HG02981 (cell line): ENCODE measurements around the gene ERC1.

Source experiments
- ATAC-seq: cut with Tn5 transposase; IDR thresholded peaks from one replicate; pipeline ENCODE4 v1.9.1; 2021; ENCODE audit warnings: mild to moderate bottlenecking, moderate library complexity; ENCODE audit not compliant: unreplicated experiment

ERC1 gene

DNA sequence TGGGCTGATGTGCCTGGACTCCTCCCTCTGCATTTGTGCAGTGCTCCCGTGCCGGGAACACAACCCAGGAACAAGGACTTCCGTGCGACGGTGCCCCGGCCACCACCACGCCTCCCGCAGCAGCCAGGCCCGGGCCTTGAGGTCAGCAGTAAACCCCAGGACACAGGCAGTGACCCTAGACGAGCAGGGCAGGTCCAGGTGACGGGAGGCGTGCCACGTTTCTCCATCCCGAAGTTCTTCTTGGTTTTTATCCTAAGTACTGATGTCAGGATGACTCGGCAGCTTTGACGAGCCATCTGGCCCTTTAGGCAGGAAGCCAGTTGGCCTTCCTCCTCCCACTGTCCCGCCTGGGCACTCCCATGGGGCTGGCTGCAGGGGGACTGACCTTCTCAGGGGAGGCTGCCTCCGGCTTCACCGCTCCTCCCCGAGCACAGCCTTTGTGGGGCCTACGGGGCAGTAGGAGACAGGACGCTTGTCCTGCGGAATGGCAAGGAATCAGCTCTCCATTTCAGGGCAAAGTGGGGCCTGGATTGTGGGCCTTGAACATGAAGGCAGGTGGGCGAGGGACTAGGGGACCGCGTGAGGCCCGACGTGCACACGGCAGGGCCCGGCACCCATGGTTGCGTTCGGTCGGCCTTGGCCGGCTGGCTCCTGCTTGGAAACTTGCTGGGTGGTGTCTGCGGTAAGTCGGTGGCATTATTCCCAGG is 509.2 kb downstream of the ERC1 start:
- no peak for ATAC-seq

DNA sequence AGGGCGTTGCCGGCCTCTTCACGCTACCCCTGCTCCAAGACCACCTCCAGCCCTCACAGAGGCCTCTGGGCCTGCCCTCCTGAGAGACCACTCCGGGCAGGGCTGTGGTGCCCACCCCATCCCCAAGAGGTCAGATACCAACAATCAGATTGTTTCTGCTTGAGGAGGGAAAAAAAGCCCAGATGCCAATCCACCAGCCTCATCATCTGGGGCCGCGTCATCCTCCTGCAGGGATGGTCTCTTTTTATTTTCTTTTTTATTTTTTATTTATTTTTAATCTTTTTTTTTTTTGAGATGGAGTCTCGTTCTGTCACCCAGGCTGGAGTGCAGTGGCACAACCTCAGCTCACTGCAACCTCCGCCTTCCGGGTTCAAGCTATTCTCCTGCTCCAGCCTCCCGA is 510.0 kb downstream of the ERC1 start:
- ATAC-seq = no peak

DNA sequence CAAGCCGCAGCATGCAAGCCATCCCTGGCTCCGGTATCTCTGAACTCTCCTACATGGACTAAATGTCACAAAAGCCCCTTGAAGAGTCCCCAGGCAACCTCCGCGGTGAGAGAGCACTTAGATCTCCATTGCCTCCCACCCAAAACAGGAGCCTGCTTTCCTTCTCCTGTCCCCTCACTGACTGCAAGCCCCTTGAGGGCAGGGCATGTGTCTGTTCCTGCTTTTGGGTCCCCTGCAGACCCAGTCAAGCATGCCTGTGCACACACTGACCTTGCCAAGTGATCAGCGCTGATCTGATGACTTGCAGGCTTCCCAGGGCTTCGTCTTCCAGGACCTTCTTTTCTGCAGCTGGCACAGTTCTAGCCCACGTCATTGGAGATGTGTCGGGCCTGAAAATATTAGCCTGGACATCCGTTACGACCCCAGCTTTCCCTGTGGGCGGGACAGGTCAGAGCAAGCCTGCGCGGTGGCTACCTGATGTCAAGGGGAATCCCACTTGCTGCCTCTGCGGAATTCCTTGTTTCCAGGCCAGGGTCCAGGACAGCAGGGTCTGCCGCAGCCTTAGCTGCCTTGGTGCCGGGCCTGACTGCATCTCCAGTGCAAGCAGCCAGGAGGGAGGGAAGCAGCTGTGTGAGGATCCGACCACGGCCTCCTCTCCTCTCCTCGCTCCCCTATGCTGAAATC is 510.8 kb downstream of the ERC1 start:
- ATAC-seq = no peak

DNA sequence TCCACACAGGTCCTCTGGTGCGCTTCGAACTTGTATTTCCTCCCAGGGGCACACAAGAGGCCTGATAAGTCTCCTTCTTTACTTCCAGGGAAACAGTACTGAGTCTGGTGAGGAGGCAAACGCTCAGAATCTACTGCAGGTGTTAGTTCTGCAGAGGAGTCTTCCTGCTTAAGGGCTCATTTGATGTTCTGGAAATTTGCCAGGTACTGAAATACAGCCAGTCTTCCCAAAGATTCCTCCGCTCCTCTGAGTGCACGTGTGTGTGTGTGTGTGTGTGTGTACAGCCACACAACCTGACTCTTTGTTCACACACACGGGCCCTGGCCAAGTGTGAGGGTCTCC is 511.3 kb downstream of the ERC1 start:
- ATAC-seq = no peak

DNA sequence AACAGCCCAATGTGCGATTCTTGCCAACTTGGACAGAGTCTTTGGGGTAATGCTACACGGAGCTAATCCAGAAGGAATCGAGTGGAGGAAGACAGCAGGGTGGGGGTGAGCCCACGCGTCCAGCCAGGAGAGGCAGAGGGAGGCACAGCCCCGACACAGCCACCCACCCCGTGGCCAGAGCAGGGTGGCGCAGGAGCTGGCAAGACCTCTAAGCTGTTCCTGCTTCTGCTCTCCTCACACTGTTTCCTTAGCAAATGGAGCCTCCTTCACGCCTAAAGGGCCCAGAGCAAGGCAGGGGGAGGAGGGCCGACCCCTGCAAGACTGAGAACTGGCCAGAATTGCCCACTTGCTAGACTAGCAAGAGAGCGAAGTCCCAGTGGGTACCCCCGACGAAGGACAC is 511.8 kb downstream of the ERC1 start:
- ATAC-seq = no peak

DNA sequence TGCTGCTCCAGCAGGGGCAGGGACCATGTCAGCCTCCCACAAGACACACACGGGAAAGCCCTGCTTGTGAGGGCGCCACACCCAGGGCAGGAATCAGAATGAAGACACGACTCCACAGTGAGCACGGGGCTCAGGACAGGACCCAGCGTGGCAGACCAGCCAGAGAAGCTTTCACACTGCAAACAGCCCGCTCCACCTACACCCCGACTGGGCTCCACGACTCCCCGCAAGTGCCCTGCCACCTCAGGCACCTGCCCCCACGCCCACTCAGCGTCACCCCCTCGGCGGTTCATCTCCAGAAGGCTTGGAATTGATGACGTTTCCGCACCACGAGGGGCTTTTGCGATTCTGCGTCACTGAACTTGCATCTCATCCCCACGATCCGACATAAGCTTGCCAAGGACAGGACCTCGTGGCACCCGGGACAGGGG is 512.3 kb downstream of the ERC1 start:
- no peak for ATAC-seq

DNA sequence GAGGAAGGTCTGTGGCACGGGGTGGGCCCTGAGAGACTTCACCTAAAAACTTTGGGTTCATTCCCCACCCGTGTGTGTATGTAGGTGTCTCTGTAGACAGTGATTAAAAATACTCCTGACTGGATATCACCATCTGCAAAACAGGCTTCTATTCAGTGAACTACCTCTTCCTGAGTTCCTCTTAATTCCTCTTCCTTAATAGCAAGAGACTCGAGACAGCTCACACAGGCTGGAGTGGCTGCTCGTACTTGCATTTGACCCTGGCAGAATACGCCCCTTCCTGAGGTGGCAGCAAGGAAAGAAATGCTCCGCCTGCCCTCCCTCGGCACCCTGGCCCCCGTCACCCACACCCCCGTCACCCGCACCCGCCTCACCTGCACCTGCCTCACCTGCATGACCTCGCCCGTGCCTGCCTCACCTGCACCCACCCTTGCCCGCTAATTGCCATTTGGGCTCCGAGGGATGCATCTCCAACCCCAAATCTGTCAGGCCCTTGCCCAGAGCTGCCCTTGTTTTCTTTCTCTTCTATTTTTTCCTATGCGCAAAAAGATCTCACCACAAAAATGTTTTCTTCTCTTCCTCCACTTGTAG is 513.4 kb downstream of the ERC1 start:
- no peak for ATAC-seq

DNA sequence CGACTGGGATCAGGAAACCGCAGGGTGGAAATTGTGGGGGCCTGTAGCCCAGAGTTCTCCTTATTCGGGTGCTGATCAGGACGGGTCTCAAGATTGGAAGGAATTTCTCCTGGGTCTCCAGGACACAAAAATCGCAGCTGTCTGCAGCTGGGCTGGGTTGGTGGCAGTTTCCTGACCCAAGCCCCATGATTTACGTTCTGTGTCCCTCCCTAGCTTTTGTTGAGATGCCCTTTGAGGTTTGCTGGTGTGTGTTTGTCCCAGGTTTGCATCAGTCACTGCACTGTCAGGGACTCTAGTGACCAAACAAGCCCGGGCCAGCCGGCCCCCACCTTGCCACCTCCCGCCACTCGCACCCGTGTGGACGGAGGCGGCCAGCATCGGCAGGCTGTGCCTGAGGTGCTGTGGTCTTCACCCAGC is 513.9 kb downstream of the ERC1 start:
- ATAC-seq = no peak

DNA sequence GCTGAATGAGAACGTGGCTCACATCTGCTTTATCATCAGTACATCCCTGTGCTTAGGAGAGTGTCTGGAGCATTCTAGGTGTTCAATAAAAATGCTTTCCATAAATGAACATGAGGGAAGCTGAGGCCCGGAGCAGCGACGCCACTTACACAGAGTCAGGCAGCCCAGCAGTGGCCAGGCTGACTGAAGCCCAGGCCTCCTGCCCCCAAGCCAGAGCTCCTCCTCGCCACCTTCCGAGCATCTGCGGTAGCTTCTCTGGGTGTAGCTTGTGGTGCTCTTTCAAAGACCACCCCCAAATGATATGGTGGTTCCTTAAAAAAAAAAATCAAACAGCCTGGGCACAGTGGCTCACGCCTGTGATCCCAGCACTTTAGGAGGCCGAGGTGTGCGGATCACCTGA is 514.6 kb downstream of the ERC1 start:
- no peak for ATAC-seq

DNA sequence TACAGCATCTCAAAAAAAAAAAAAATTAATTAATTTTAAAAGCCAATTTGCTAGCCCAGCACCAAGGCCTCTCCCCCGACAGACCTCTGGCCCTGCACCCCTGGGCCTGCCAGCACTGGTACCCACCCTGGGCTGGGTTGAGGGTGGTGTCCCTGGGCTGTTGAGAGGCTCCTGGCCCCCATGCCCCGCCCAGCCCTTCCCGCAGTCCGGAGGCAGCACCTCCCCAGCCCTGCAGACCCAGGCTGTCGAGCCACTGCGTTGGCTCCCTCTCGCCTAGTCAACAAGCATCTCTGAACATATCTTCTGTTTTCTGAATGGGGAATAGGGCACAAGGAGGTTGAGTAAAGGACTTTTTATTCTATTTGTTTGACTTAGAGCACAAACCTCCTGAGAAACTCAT is 516.3 kb downstream of the ERC1 start:
- ATAC-seq = no peak

DNA sequence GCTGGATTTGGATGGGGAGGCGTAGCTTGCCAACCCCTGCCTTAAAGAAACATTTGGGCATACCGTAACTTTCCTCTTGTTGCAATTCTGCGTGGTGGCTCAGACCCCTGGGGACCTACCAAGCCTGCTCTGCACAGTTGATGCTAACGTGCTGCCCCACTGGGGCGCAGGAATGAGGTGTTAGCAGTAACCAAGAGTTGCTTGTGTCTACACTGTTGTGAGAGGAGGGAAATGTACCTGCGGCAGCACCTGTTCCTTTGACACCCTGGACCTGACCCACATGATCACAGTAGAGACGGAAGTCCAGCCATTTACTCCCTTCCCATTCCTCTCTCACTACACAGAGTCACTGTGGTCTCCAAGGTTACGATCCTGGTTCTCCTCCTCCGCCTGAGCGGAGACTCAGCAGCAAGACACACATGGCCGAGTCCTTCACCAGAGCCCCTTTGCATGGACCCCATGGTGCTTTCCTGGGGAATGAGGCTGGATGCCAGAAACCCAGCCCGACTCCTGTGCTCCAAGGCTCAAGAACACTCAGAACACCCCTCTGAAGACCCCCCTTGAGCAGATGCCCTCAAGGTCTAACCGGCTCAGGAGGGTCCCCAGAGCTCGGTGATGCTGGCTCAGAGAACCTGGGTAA is 518.5 kb downstream of the ERC1 start:
- no peak for ATAC-seq

DNA sequence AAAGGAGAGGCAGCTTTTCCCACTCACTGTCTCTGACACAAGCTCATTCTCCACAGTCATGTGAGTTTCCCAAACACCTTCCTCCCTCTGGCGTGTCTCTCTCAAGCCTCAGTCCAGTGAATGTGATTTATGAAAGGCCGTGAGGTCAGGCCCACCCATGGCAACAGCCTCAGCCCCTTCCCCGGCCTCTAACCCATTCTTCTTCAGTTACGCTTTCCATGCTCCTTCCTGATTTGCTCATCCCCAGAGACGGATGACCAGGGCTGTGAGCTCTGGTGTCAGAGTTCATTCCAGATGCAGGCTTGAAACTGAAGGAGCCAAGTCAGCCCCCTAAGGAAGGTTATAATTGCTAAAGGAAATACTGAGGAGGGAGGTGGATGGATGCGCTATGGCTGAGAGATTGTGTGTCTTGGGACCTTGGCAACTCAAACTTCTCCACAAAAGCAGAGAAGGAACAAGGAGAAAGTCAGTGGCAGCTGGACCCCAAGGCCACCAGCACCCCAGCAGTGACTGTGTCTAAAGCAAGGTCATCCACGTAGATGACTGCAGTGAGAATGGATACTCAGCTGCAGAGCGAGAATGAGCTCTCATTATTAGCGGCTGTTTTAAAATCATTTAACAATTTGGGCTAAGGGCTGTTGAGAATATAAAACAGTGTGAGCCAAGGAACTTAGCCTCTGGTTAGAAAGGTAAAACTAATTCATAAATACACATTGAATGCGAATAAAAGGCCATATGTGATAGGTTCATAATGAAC is 519.2 kb downstream of the ERC1 start:
- ATAC-seq = no peak

DNA sequence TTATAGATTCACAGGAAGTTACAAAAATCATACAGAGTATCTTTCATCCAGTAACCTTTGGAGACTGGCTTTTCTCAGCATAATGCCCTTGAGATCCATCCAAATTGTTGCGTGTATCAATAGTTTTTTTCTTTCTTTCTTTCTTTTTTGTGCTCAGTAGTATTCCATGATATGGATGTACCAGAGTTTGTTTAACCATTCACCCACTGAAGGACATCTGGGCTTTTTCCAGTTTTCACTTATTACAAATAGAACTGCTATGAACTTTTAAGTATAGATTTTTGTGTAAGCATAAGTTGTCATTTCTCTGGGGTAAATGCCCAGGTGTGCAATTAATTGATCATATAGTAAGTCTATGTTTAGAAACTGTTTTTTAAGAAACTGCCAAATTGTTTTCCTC is 524.0 kb downstream of the ERC1 start:
- no peak for ATAC-seq

DNA sequence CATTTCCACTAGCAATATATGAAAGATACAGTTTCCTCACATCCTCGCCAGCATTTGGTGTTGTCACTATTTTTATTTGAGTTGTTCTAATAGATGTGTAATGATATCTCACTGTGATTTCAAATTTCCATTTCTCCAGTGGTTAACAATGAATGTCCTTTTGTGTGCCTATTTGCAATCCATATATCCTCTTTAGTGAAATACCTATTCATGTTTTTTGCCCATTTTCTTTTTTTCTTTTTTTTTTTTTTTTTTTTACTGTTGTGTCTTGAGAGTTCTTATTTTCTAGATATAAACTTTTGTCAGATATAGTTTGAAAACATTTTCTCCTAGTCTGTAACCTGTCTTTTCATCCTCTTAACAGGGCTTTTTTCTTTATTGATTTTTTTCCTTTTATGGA is 524.4 kb downstream of the ERC1 start:
- ATAC-seq = no peak

DNA sequence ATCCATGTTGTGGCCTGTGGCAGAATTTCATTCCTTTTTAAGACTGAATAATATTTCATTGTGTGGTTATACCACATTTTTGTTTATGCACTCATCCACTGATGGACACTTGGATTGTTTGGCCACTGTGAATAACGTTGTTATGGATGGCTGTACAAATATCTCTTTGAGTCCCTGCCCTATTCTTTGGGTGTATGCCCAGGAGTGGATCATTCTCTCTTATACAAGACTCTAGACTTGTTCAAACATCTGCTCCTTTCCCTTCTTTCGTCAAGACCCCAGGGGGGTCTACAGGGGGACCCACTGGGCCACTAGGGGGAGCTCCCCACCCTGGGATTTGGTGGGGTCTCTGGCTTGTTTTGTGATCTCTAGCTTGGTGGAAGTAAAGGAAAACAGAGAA is 526.0 kb downstream of the ERC1 start:
- no peak for ATAC-seq

DNA sequence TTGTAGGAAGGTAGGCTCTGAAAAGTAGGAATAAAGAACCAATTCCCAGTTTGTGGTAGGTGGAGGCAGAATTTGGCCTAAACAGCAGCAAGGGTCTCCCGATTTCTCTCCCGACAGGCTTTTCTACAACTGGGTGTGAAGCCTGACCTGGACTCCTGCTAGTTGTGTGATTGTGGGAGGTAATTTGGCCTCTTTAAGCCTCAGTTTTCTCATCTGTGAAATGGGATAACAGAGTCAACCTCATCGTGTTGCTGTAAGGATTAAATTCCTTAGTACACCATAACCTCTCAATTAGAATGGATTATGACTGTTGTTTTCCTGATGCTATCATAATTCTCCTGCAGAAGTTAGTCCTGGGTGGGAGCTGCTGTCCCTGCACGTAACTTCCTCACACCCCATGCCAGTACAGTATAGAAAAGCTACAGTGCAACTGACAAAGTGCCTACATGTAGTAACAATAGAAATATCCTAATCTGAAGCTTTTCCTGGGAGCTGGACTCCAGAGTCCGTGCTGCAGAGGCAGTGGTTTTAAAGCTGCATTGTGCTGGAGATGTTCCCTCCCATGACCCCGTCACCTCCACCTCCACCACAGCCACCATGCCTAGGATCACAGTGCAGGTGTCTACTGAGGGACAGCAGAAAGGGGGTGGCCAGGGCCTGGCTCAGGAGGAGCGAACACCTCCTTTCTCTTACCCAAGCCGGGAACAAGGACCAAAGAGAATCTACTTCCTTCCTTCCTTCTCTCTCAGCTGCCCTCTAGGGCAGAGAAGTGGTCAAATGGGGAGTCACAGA is 526.9 kb downstream of the ERC1 start:
- ATAC-seq = no peak

DNA sequence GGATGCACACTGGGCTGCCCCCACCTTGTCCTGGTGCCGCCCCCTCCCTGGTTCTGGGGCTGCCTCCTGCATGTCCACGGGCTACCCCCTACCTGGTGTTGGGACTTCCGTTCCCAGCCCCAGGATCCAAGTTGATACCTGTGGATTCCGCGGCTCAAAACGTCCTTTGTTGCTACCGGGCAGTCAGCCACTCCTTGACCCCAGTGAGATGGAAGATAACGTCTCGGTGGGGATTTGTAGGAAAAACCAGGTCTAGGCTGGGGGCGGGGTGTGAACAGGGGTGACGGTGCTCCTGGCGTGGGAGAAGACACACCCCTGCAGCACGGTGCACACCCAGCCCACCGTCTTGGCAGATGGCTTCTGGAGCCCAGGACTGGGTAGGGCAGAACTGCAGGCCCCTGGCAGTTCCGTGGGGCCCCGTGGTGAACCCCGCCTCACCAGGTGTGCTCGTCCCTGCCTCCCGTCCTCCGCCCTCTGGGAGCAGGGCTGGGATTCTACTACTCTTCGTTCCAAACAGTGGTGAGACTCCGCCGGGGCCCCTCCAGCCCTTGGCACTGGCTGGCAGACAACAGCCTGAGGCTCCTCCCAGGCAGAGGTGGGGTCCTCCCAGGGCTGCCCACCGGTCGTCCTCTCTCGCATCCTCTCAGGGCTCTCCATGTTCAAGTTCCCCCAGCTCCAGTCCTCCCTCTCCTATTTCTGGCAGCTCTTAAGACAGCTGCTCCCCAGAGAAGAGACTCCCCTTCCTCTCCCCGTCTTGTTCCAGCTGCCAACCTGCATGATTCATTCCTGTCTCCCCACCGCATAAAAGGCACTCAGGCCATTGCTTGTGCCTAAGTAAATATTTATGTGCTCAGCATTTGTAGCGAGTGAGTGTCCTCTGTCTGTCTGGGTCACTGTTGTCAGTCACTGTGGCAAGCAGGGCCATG is 527.8 kb downstream of the ERC1 start:
- ATAC-seq = no peak

DNA sequence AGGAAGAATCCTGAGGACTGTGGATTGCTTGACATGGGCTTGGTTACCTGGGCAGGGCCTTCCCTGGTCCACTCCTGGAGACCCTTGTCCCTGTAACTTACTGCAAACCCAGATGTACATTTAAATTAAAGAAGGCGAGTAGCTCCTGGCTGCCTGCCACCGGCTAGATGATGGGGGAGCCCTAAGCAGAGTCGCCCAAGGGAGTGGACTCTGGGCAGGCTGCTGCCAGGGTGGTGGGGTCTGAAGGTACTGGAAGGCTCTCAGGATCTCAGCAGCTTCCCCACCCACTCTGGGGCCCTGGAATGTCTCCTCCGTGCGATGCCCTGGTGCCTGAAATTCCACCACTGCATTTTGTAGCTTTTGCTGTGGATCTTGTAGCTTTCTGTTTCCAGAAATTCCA is 528.6 kb downstream of the ERC1 start:
- ATAC-seq = no peak

DNA sequence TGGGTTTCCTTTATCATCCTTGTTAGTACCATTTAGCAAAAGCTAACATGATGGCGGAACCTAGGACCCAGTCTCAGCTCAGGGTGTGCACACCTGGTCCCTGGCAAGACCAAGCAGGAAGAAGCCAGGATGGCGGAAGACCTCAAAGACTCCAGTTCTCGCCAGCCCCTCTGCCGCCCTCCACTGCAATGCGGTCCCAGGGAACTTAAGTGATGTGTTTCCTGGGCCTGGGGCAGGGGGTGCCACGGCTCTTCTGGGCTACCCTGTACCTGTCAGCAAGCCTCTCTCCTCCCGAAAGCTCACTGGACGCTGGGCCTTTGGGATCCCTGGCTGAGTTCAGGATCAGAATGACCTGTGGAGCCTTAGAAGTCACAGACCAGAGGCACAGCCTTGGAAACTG is 532.0 kb downstream of the ERC1 start:
- ATAC-seq = no peak
